GM18517 (cell line): ENCODE data around the gene PDE6B.

Experiments
- ATAC-seq: cut with Tn5 transposase; IDR thresholded peaks from one replicate; pipeline ENCODE4 v1.9.1; 2021; ENCODE audit warnings: mild to moderate bottlenecking, moderate library complexity; ENCODE audit not compliant: unreplicated experiment

Gene PDE6B

GRCh38 chr4:655464-656151, 30.2 kb downstream of the PDE6B start:
- no peak for ATAC-seq

- ATAC-seq = no peak
Observed at GRCh38 chr4:656436-657337, 31.3 kb downstream of the PDE6B start.

GRCh38 chr4:657338-657833, 32.0 kb downstream of the PDE6B start:
- no peak for ATAC-seq

DNA sequence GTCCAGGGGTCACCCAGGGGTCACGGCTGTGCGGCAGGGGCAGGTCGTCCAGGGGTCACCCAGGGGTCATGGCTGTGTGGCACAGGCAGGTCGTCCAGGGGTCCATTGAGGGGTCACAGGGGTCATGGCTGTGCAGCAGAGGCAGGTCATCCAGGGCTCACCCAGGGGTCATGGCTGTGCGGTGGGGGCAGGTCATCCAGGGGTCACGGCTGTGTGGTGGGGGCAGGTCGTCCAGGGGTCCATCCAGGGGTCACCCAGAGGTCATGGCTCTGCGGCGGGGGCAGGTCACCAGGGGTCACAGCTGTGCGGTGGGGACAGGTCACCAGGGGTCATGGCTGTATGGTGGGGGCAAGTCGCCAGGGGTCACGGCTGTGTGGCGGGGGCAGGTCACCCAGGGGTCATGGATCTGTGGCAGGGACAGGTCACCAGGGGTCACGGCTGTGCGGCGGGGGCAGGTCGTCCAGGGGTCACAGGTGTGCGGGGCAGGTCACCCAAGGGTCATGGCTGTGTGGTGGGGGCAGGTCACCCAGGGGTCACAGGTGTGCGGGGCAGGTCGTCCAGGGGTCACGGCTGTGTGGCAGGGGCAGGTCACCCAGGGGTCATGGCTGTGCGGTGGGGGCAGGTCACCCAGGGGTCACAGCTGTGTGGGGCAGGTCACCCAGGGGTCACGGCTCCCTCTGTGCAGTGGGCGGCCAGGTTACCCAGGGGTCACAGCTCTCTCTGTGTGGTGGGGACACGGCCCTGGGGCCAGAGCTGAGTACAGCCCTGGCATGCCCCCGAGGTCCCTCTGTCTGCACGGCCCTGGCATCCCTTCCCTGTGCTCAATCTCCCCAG, 32.7 kb downstream of the PDE6B start:
- ATAC-seq = no peak

GRCh38 chr4:658681-659667, 33.6 kb downstream of the PDE6B start:
- ATAC-seq = no peak

GRCh38 chr4:659851-660250, 34.5 kb downstream of the PDE6B start:
- ATAC-seq = no peak

DNA sequence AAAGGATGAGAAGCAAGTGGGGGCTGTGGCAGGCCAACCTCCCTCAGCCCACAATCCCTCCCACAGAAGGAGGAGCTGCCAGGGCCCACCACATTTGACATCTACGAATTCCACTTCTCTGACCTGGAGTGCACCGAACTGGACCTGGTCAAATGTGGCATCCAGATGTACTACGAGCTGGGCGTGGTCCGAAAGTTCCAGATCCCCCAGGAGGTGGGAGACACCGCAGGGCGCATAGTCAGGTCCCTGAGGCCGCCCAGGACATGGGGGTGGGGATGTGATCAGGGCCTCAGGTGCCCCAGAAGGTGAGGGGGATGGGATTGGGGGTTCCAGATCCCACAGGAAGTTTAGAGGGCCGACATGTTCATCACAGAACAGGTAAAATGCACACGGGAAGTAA, 35.0 kb downstream of the PDE6B start:
- no peak for ATAC-seq

DNA sequence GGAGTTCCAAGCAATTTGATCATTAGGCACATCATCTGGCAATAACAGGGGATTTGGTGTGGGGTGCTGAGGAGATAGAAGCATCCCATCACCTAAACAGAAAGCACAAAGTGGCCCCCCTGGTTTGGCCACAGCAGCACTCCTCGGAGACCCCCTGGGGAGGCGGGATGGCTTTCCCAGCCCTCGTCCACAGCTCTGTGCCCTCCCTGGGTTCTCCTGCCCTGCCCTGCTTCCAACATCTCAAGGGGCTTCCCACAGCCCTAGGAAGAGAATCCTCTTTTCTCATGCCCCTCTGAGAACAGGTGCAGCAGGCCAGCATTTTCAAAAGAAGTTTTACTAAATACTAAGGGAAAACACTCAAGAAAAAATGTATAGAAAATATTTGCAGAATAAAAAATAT, 35.9 kb downstream of the PDE6B start:
- no peak for ATAC-seq

GRCh38 chr4:661881-662761, 36.7 kb downstream of the PDE6B start:
- no peak for ATAC-seq

DNA sequence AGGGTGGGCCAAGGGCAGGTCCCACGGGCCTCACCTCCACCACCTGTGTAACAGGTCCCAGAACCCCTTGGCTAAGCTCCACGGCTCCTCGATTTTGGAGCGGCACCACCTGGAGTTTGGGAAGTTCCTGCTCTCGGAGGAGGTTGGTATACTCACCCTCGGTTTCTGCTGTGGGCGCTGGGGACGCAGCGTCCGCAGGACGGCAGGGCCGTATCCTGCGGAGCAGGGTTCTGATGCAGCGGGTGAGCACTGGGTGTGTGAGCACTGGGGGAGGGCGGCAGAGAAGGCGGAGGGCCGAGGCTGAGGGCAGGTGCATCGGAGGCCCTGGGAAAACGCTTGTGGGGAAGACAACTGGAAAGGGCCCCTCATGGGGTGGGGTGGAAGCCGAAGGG, 37.7 kb downstream of the PDE6B start:
- no peak for ATAC-seq

- peak; percentile 50 for ATAC-seq
Observed at GRCh38 chr4:663438-664428, 38.4 kb downstream of the PDE6B start.

DNA sequence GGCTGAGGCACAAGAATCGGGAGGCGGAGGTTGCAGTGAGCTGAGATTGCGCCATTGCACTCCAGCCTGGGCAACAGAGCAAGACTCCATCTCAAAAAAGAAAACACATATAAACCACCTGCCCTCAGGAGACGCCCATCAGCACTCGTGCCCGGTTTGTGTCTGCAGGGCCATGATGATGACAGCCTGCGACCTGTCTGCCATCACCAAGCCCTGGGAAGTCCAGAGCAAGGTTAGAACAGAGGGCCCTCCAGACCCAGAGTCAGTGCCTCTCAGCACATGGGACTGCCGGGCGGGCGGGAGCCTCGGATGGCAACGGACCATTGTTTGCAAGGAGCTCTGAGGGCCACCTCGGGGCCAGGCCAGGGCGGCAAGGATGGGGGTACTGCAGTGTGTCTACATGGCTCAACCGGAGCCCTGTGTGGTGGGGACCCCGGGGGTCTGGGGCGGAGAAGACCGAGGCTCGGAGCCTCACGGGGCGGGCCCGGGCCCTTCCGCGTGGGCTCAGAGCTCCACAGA, 39.4 kb downstream of the PDE6B start:
- ATAC-seq = no peak

DNA sequence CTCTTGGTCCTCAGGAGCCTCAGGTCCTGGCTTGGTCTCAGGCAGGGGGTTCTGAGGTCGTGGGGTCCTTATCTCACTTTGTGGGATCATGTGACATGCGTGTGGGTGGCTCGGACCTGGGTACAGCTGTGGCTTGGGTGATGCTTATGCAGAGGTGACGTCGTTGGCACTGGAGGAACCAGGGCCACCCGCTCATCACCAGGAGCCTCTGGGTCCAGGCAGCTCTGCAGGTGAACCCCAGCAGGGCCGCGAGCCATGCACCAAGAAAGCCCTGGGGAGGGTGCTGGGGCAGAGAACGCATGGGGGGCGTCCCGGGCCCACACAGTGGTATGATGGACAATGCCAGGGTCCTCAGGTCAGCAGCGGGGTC, 40.0 kb downstream of the PDE6B start:
- ATAC-seq = no peak

DNA sequence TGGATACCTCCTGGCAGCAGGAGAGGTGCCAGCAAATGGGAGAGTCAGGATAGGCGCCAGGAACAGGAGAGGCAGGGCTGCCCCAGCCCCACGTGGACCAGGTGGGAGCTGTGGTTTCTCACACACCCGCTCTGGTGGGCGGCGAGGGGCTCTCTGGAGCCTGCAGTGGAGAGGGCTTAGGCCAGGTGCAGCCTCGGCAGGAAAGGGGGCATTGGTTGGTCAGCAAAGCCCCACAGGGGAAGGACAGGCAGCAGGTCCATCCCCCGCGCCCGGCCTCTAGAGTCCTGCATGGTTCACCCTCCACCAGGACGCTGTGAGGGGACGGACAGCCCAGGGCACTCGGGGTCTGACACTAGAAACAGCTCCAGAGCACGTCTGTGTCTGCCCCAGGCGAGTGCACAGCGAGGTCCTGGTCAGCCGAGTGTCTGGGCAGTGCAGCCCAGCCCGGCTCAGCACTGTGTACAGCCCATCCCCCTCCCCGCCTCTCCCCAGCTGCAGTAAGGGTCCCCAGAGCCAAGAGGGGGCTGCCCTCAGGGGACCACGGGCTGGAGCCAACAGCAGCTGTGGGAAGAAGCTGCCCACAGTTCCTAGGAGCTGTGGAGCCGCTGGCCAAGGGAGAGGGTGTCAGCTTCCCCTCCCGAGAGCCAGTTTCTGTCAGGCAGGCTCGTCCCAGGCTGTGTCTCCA, 40.5 kb downstream of the PDE6B start:
- no peak for ATAC-seq

DNA sequence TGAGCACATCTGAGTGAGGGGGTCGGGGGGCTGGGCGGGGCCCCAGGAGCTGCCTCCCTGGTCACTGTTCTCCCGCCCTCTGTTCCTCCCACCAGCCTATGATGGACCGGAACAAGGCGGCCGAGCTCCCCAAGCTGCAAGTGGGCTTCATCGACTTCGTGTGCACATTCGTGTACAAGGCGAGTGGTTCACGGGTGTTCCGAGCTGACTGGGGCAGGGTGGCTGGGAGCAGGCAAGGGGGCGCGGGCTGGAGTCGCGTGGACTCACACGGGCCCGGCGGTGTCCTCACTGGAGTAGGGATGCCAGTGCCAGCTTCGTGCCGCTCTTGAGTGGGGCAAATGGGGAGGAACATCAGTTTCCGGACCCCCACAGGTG, 41.0 kb downstream of the PDE6B start:
- no peak for ATAC-seq

GRCh38 chr4:666822-667544, 41.6 kb downstream of the PDE6B start:
- no peak for ATAC-seq

DNA sequence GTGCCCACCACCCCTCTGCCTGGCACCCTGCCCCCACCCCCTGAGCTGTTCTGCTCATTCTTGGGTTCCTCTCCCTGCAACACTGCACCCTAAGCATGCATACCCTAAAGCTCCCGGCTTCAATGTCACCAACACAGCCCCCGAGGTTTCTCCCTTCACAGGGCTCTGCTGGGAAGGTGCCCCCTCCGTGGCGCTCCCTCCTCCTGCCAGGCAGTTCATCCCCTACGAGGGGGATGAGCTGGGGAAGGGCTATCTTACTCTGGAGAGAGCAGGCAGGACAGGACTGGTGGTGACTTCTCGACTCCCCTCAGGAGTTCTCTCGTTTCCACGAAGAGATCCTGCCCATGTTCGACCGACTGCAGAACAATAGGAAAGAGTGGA, 42.2 kb downstream of the PDE6B start:
- ATAC-seq = no peak
